Gastrocnemius medialis (tissue), 4 donors: ENCODE data around the gene LMO2.

Experiments used
- CTCF ChIP-seq, 5 experiments: fragments of 450-650 bp in 3 of 5; fragments of 200-600 bp in 2 of 5; sonication (generic) in 2 of 5; IDR thresholded peaks in 4 of 5; conservative IDR thresholded peaks in 1 of 5; 1 replicate in 4 of 5; 2 replicates in 1 of 5; pipeline ENCODE4 v1.5.1; 2016 to 2019; ENCODE audit warnings: antibody characterized with exemption in 5 of 5, mild to moderate bottlenecking in 3 of 5, moderate library complexity in 3 of 5
- POLR2A ChIP-seq, 2 donors: fragments of 450-650 bp; IDR thresholded peaks; one replicate each; pipeline ENCODE4 v1.6.1; 2017; ENCODE audit warnings: antibody characterized with exemption in 2 of 2, mild to moderate bottlenecking in 2 of 2, moderate library complexity in 2 of 2

- no peak for TF ChIP-seq CTCF (IDR thresholded peaks at IDR 0.05 in 4 of 5, conservative IDR thresholded peaks at IDR 0.05 in 1 of 5)
- no peak for TF ChIP-seq POLR2A (IDR thresholded peaks at IDR 0.05)
Observed at GRCh38 chr11:33936725-33937604, 45.1 kb upstream of the LMO2 start.
